ENCODE data around the gene PDE2A. TPM values are rescaled to one million over a fixed set of nuclear protein-coding genes. Genes with fewer than 3 reads are reported as not detected.

PDE2A gene
- total RNA-seq, 1 experiment from 2014 or later: not detected

DNA sequence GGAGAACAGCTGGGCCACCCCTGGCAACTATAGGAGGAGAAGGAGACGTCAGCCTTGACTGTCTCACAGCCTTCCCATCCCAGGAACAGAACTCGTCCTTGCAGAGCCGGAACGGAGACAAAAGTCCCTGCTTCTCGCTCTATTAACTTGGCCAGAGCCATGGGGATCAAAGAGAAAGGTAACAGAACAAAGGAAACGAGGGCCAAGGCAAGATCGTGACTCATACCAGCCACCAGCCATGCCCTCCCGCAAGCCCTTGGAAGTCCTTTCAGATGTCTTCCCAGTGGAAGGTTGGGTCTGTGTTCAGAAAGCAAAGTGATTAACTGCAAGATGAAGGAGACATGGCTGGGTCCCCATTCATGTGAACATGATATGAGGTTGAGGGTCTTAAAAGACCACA is 64.7 kb downstream of the PDE2A start:
- Histone ChIP-seq H3K27me3 (replicated peaks) (no peaks in the 10 kb centered on the region), H3K4me3 (no peak overlapping the region), H3K4me1 (replicated peaks) (no peaks in the 10 kb centered on the region), H3K36me3 (no peaks in the 10 kb centered on the region), H3K27ac (no peak overlapping the region), H3K9me3 (replicated peaks) (no peaks in the 10 kb centered on the region)
- DNase-seq (ENCODE audit: low read depth in 1 of 2, low spot score in 2 of 2): no peak

GRCh38 chr11:72609045-72609444 is 65.2 kb downstream of the PDE2A start:
- DNase-seq (ENCODE audit: low read depth in 1 of 2, low spot score in 2 of 2): no peak
- no peak overlapping the region for H3K4me3 ChIP-seq
- no peaks in the 10 kb centered on the region for H3K27me3 ChIP-seq (replicated peaks)
- no peaks in the 10 kb centered on the region for H3K4me1 ChIP-seq (replicated peaks)
- H3K9me3 ChIP-seq (replicated peaks): no peaks in the 10 kb centered on the region
- H3K27ac ChIP-seq: no peak overlapping the region
- no peaks in the 10 kb centered on the region for H3K36me3 ChIP-seq

DNA sequence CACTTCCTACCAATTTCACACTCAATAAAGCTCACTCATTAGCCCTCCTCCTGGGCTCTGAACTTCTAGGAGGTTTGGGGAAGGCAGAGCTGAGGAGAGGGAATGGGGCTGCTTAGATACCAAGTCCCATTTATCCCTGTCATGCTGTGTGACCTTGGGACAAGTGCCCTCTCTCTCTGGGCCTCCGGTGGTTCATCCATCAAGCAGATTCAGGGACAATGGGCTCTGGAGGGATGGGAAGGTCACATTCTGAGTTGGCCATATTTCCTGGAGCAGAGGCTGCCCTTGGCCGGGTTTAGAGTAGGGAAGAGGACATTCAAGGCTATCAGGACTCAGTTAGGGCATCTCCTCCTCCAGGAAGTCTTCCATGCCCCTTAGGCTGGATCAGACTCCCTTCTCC is 66.7 kb downstream of the PDE2A start:
- DNase-seq (ENCODE audit: low read depth in 1 of 2, low spot score in 2 of 2): no peak
- Histone ChIP-seq H3K27ac (no peak overlapping the region), H3K4me3 (no peak overlapping the region), H3K36me3 (no peaks in the 10 kb centered on the region), H3K9me3 (replicated peaks) (no peaks in the 10 kb centered on the region), H3K4me1 (replicated peaks) (no peaks in the 10 kb centered on the region), H3K27me3 (replicated peaks) (no peaks in the 10 kb centered on the region)

GRCh38 chr11:72606748-72607468 is 67.3 kb downstream of the PDE2A start:
- Histone ChIP-seq H3K9me3 (replicated peaks) (no peaks in the 10 kb centered on the region), H3K4me1 (replicated peaks) (no peaks in the 10 kb centered on the region), H3K36me3 (no peaks in the 10 kb centered on the region), H3K4me3 (no peak overlapping the region), H3K27ac (no peak overlapping the region), H3K27me3 (replicated peaks) (no peaks in the 10 kb centered on the region)
- DNase-seq (ENCODE audit: low read depth in 1 of 2, low spot score in 2 of 2): no peak

- H3K27ac ChIP-seq: no peak overlapping the region
- no peak for DNase-seq (ENCODE audit: low read depth in 1 of 2, low spot score in 2 of 2)
Observed at GRCh38 chr11:72605973-72606747, 68.1 kb downstream of the PDE2A start.

GRCh38 chr11:72604256-72604655 is 70.0 kb downstream of the PDE2A start:
- no peaks in the 10 kb centered on the region for H3K9me3 ChIP-seq (replicated peaks)
- no peak for DNase-seq (ENCODE audit: low read depth in 1 of 2, low spot score in 2 of 2)
- no peaks in the 10 kb centered on the region for H3K4me1 ChIP-seq (replicated peaks)
- H3K27ac ChIP-seq: no peak overlapping the region
- no peak overlapping the region for H3K4me3 ChIP-seq
- no peaks in the 10 kb centered on the region for H3K36me3 ChIP-seq
- no peaks in the 10 kb centered on the region for H3K27me3 ChIP-seq (replicated peaks)

More at GRCh38 chr11:72605973-72606747, 68.1 kb downstream of the PDE2A start:
- Histone ChIP-seq H3K4me3 (no peak overlapping the region), H3K9me3 (replicated peaks) (no peaks in the 10 kb centered on the region), H3K27me3 (replicated peaks) (no peaks in the 10 kb centered on the region), H3K4me1 (replicated peaks) (no peaks in the 10 kb centered on the region), H3K36me3 (no peaks in the 10 kb centered on the region)

DNA sequence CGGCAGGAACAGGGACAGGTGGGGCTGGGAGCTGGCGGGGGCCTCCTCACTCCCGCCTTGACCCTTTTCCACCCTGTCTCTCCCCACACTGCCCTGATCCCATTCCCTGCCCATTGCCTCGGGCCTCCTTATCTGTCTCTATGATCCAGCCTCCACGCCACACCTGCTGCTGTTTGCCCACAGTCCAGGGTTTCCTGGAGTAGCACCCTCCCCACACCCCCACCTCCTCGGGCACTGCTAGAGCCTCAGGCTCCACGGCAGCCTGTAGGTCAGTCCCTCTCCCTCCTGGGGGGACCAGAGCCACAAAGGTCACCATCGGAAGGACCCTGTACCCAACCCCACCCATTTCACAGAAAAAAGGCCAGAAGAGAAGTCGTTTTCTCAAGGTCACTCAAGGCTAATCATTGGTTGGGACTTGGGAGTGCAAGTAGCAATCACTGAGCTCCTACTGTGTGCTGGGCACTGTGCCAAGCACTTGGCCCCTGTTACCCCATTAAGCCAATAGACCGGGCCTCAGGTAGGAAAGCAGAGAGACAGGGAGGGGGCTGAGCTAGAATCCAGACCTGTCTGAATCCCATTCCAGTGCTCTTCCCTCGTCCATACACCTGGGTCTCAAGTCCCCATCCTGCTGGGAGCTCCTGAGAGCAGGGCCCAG is 71.8 kb downstream of the PDE2A start:
- Histone ChIP-seq H3K27ac (no peak overlapping the region), H3K36me3 (no peaks in the 10 kb centered on the region), H3K9me3 (replicated peaks) (no peaks in the 10 kb centered on the region), H3K4me3 (no peak overlapping the region), H3K4me1 (replicated peaks) (no peaks in the 10 kb centered on the region), H3K27me3 (replicated peaks) (no peaks in the 10 kb centered on the region)
- no peak for DNase-seq (ENCODE audit: low read depth in 1 of 2, low spot score in 2 of 2)

- Histone ChIP-seq H3K27ac (no peak overlapping the region), H3K36me3 (no peaks in the 10 kb centered on the region), H3K4me1 (replicated peaks) (no peaks in the 10 kb centered on the region), H3K27me3 (replicated peaks) (no peaks in the 10 kb centered on the region), H3K9me3 (replicated peaks) (no peaks in the 10 kb centered on the region), H3K4me3 (no peak overlapping the region)
- no peak for DNase-seq (ENCODE audit: low read depth in 1 of 2, low spot score in 2 of 2)
Observed at GRCh38 chr11:72600557-72600956, 73.7 kb downstream of the PDE2A start.

GRCh38 chr11:72599325-72600117 is 74.7 kb downstream of the PDE2A start:
- no peak overlapping the region for H3K4me3 ChIP-seq
- no peak for DNase-seq (ENCODE audit: low read depth in 1 of 2, low spot score in 2 of 2)
- H3K27ac ChIP-seq: no peak overlapping the region
- H3K9me3 ChIP-seq (replicated peaks): no peaks in the 10 kb centered on the region
- H3K27me3 ChIP-seq (replicated peaks): no peaks in the 10 kb centered on the region
- H3K4me1 ChIP-seq (replicated peaks): no peaks in the 10 kb centered on the region
- no peaks in the 10 kb centered on the region for H3K36me3 ChIP-seq

- no peak for DNase-seq (ENCODE audit: low read depth in 1 of 2, low spot score in 2 of 2)
- no peaks in the 10 kb centered on the region for H3K4me1 ChIP-seq (replicated peaks)
Observed at GRCh38 chr11:72598906-72599305, 75.3 kb downstream of the PDE2A start.

DNA sequence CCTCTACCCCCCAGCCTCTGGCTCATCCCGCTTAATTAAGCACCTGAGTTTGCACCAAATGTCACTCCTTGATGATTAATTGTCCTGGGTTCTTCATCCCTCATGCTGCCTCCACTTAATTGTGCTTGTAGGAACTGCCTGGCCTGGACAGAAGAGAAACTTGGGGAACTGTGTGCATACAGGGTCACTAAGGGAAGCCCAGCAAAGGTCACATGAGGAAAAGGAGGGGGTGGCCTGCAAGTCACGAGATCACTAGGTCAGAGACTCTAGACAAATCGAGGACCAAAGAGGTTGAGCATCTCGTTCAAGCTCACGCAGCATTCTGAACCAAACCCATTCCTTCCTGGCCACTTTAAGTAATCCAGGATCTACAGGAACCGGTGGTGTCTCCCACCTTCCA is 75.8 kb downstream of the PDE2A start:
- Histone ChIP-seq H3K4me3 (no peak overlapping the region), H3K9me3 (replicated peaks) (no peaks in the 10 kb centered on the region), H3K4me1 (replicated peaks) (no peaks in the 10 kb centered on the region), H3K27ac (no peak overlapping the region), H3K36me3 (no peaks in the 10 kb centered on the region), H3K27me3 (replicated peaks) (no peaks in the 10 kb centered on the region)
- DNase-seq (ENCODE audit: low read depth in 1 of 2, low spot score in 2 of 2): no peak

More at GRCh38 chr11:72598906-72599305, 75.3 kb downstream of the PDE2A start:
- Histone ChIP-seq H3K4me3 (no peak overlapping the region), H3K9me3 (replicated peaks) (no peaks in the 10 kb centered on the region), H3K27me3 (replicated peaks) (no peaks in the 10 kb centered on the region), H3K27ac (no peak overlapping the region), H3K36me3 (no peaks in the 10 kb centered on the region)

DNA sequence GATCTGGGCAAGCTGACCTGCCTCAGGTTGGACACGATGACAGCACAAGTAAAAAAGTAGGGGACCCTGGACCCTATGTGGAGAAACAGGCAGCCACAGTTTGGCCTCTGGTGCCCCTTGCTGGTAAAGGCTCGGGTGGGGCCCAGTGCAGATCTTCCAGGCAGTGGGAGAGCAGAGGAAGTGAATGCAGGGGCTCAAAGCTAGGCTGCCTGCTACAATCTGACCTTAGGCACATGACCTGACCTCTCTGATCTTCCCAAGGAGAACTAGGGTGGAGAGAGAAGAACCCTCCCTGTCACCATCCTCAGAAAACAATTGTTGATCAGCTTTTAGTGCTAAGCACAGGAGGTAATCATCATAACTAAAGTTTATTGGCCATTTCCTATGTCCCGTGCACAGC is 76.5 kb downstream of the PDE2A start:
- H3K27ac ChIP-seq: no peak overlapping the region
- DNase-seq (ENCODE audit: low read depth in 1 of 2, low spot score in 2 of 2): no peak
- no peaks in the 10 kb centered on the region for H3K4me1 ChIP-seq (replicated peaks)
- no peak overlapping the region for H3K4me3 ChIP-seq
- no peaks in the 10 kb centered on the region for H3K36me3 ChIP-seq
- H3K9me3 ChIP-seq (replicated peaks): no peaks in the 10 kb centered on the region
- no peaks in the 10 kb centered on the region for H3K27me3 ChIP-seq (replicated peaks)

DNA sequence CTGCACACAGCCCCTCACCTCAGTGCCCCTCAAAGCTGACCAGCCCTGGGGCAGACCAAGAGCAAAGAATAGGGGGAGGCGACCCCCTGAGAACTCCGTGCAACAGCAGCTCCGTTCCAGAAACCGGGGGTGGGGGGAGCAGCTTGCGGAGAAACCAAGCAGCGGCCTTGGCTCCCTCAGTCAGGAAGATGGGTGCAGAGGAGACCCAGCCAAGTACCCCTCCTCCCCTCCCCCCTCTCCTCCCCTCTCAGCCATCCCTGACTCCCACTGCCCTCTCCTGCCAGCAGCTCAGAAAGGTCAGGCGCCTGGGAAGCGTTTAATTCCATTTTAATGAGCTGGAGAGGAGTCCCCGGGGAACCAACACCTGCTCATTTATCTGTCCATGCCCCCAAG is 78.9 kb downstream of the PDE2A start:
- no peaks in the 10 kb centered on the region for H3K9me3 ChIP-seq (replicated peaks)
- peaks cover 12% of the 10 kb centered on the region for H3K27me3 ChIP-seq (replicated peaks)
- DNase-seq (ENCODE audit: low read depth in 1 of 2, low spot score in 2 of 2): no peak
- no peak overlapping the region for H3K27ac ChIP-seq
- H3K4me3 ChIP-seq: no peak overlapping the region
- H3K4me1 ChIP-seq (replicated peaks): no peaks in the 10 kb centered on the region
- H3K36me3 ChIP-seq: no peaks in the 10 kb centered on the region

All from SJSA1 (cell line).